Ovary (tissue), 9 donors: Measurements from ENCODE around the gene PTPRN2. TPM values are rescaled to one million over a fixed set of nuclear protein-coding genes. Genes with fewer than 3 reads are reported as not detected.

Experiments
- DNase-seq, 5 donors: peaks; one replicate each; pipeline ENCODE4 v3.0.0-alpha.2; 2019 to 2020
- H3K27ac ChIP-seq, 2 donors: fragments of 200-600 bp; one replicate each; pipeline versions ENCODE4 v1.5.1 to v1.8.0; 2019 to 2022
- H3K27me3 ChIP-seq: fragments of 200-600 bp; one replicate; pipeline ENCODE4 v1.8.0; 2022
- H3K36me3 ChIP-seq: fragments of 200-600 bp; sonication (generic); one replicate; pipeline ENCODE4 v1.5.1; 2019
- H3K4me1 ChIP-seq: one replicate; pipeline ENCODE4 v1.8.1; 2013; ENCODE audit warnings: mild to moderate bottlenecking, moderate library complexity; ENCODE audit not compliant: insufficient read depth
- H3K4me3 ChIP-seq: fragments of 200-600 bp; sonication (generic); one replicate; pipeline ENCODE4 v1.5.1; 2017
- H3K9me3 ChIP-seq, 2 donors: fragments of 200-600 bp in 1 of 2; sonication (generic) in 1 of 2; one replicate each; pipeline versions ENCODE4 v1.5.1 to v1.8.1; 2013 to 2019; ENCODE audit warnings: mild to moderate bottlenecking in 1 of 2, moderate library complexity in 1 of 2
- EP300 ChIP-seq: sonication (generic); formaldehyde crosslinking; IDR thresholded peaks from one replicate; pipeline ENCODE4 v1.6.1; 2017; ENCODE audit warnings: antibody characterized with exemption
- POLR2A ChIP-seq: fragments of 450-650 bp; IDR thresholded peaks from one replicate; pipeline ENCODE4 v1.6.1; 2017; ENCODE audit warnings: antibody characterized with exemption, mild to moderate bottlenecking, moderate library complexity
- WGBS, 3 donors: extraction: QIAGEN DNeasy Blood & Tissue Kit in 1 of 3; methylation state at CpG; one replicate each; pipeline versions ENCODE4 v1.1.5 to v1.1.7; 2013 to 2017; 5-methylcytosine and 5-hydroxymethylcytosine counted together
- intact Hi-C, 4 donors: fragments of 100-400 bp; cut with DNase I; formaldehyde crosslinking; loops; one replicate each; pipeline versions ENCODE4 v1.11.0 to v1.15.1; 2022 to 2023
- polyA plus RNA-seq, 2 donors: library from polyadenylated mRNA; stranded (reverse); fragments of 200-250 nt in 1 of 2; fragments of 350-450 nt in 1 of 2; fragmentation: Illumina TruSeq in 1 of 2; extraction: RNeasy Lipid Tissue Mini Kit (QIAGEN cat#74804) in 1 of 2; gene quantifications; one replicate each; pipeline ENCODE4 v1.2.3, GENCODE V29; 2013 to 2014
- total RNA-seq, 7 donors: library from RNA; depleted of rRNA in 2 of 7; stranded (reverse); fragments of >200 nt in 2 of 7; fragmentation: NEBNext Ultra II Directional in 3 of 7; extraction: Animal tissue kit (Norgen Biotek cat#: 25700) in 3 of 7; gene quantifications; one replicate each; pipeline versions ENCODE4 v1.1.0 to v1.2.4, GENCODE V29; 2016 to 2023
- TF ChIP-seq, protein P1 (sequence below), 3 donors: fragments of 450-650 bp in 2 of 3; fragments of 200-600 bp in 1 of 3; IDR thresholded peaks; one replicate each; pipeline versions ENCODE4 v1.5.1 to v1.8.0; 2016 to 2022; ENCODE audit warnings: antibody characterized with exemption in 3 of 3, mild to moderate bottlenecking in 1 of 3
- donor health status: DM: no; HTN: no; CAD: no; lungs with moderate emphysema.
- donor health status: DM: no; HTN: no; CAD: no.
- donor health status: Bipolar disorder and iron deficiency.
- donor health status: DM: yes; HTN: yes; CAD: no.
- donor health status: DM: no; HTN: no; CAD: no.
- donor health status: DM: yes; HTN: yes; CAD: no.

Gene PTPRN2
- total and polyA plus RNA-seq, 9 donors = 3.5 to 11.1 (median 5.9) TPM

DNA sequence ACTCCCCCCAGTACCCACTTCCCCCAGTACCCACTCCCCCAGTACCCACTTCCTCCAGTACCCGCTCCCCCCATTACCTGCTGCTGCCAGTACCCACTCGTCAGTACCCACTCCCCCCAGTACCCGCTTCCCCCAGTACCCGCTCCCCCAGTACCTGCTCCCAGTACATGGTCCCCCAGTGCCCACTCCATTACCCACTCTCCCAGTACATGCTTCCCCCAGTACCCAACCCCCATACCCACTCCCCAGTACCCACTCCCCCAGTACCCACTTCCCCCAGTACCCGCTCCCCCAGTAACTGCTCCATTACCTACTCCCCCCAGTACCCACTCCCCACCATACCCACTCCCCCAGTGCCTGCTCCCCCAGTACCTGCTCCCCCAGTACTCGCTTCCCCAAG, 700.2 kb downstream of the PTPRN2 start:
- H3K4me3 ChIP-seq = no peak overlapping the region
- no peaks in the 10 kb centered on the region for H3K27me3 ChIP-seq
- no peaks in the 10 kb centered on the region for H3K9me3 ChIP-seq
- intact Hi-C loops = no loop called here
- H3K4me1 ChIP-seq = no peaks in the 10 kb centered on the region
- WGBS, 3 donors = 66 to 85% (median 75%) methylated on average over 5 to 6 of the region's 6 CpGs
- H3K36me3 ChIP-seq = no peaks in the 10 kb centered on the region
- no peak for TF ChIP-seq EP300
- no peak for TF ChIP-seq POLR2A
- TF ChIP-seq, protein P1, sequence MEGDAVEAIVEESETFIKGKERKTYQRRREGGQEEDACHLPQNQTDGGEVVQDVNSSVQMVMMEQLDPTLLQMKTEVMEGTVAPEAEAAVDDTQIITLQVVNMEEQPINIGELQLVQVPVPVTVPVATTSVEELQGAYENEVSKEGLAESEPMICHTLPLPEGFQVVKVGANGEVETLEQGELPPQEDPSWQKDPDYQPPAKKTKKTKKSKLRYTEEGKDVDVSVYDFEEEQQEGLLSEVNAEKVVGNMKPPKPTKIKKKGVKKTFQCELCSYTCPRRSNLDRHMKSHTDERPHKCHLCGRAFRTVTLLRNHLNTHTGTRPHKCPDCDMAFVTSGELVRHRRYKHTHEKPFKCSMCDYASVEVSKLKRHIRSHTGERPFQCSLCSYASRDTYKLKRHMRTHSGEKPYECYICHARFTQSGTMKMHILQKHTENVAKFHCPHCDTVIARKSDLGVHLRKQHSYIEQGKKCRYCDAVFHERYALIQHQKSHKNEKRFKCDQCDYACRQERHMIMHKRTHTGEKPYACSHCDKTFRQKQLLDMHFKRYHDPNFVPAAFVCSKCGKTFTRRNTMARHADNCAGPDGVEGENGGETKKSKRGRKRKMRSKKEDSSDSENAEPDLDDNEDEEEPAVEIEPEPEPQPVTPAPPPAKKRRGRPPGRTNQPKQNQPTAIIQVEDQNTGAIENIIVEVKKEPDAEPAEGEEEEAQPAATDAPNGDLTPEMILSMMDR (IDR thresholded peaks at IDR 0.05) = no peak
- no peak for DNase-seq
- H3K27ac ChIP-seq = no peak overlapping the region

DNA sequence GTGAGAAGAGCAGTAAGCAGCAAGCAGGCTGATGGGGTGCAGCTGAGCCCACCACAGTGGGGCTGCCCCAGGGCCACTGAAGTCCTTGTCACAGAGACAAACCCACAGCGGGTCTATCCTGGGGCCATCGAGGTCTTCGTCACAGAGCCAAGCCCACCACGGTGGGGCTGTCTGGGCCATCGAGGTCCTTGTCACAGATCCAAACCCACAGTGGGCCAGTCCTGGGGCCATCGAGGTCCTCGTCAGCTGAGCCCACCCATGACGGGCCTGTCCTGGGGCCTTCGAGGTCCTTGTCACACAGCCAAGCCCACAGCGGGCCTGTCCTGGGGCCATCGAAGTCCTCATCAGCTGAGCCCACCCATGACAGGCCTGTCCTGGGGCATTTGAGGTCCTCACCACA, 700.9 kb downstream of the PTPRN2 start:
- Histone ChIP-seq H3K9me3 (no peaks in the 10 kb centered on the region), H3K27ac (no peak overlapping the region), H3K27me3 (no peaks in the 10 kb centered on the region), H3K4me1 (no peaks in the 10 kb centered on the region), H3K36me3 (no peaks in the 10 kb centered on the region), H3K4me3 (no peak overlapping the region)
- no peak for TF ChIP-seq POLR2A
- TF ChIP-seq, protein P1 (IDR thresholded peaks at IDR 0.05) = no peak
- intact Hi-C loops = no loop called here
- DNase-seq = no peak
- WGBS, 3 donors = 80 to 84% (median 83%) methylated on average over 11 of the region's 11 CpGs

DNA sequence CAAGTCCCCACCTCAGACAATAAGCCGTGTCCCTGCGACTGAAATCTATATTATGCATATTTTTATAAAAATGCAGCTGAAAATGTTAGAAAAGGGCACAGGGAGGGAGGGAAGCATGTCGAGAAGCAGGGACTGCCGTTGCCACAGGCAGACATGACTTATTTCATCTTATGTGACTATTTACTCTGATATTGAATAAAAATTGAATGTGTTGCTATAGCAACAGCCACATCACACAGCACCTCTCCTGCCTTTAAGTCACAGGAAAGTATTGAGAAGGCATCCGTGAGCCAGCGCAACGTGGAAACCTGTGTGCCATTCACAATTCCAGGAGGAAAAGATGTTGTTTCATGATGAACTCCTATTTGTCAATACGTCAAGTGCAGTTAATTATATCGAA, 701.4 kb downstream of the PTPRN2 start:
- Histone ChIP-seq H3K27me3 (no peaks in the 10 kb centered on the region), H3K36me3 (no peaks in the 10 kb centered on the region), H3K4me1 (no peaks in the 10 kb centered on the region), H3K4me3 (no peak overlapping the region), H3K9me3 (no peaks in the 10 kb centered on the region), H3K27ac (no peak overlapping the region)
- DNase-seq = no peak
- intact Hi-C loops = no loop called here
- 79 to 82% (median 80%) methylated on average over 9 of the region's 9 CpGs for WGBS, 3 donors
- TF ChIP-seq, protein P1 (IDR thresholded peaks at IDR 0.05) = no peak
- no peak for TF ChIP-seq POLR2A
- no peak for TF ChIP-seq EP300

DNA sequence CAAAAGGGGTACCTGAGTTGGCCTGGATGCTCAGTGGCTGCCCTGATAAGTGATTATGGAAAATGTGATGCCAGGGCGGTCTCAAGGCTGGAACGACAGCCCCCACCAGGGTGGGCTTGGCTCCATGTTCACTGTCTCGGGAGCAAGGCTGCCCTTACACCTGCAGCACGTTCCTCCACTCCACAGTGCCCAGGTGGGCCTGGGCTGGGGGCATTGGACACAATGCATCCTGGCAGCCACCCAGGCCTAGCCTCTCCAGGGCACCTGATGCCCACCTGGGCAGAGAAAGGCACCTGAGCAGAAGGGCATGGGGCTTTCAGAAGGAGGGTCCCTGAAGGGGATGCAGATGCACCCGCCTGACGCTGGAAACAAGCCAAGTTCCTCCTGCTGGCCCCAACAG, 702.5 kb downstream of the PTPRN2 start:
- WGBS, 3 donors = 67 to 80% (median 69%) methylated on average over 6 of the region's 6 CpGs
- no peaks in the 10 kb centered on the region for H3K9me3 ChIP-seq
- H3K4me1 ChIP-seq = no peaks in the 10 kb centered on the region
- no peak overlapping the region for H3K4me3 ChIP-seq
- intact Hi-C loops = no loop called here
- no peaks in the 10 kb centered on the region for H3K36me3 ChIP-seq
- TF ChIP-seq, protein P1 (IDR thresholded peaks at IDR 0.05) = no peak
- no peaks in the 10 kb centered on the region for H3K27me3 ChIP-seq
- DNase-seq = no peak
- no peak overlapping the region for H3K27ac ChIP-seq
